CD14-positive monocyte (primary cell): ENCODE data around the gene REM1. TPM values are rescaled to one million over a fixed set of nuclear protein-coding genes. Genes with fewer than 3 reads are reported as not detected.

ENCODE experiments used
- DNase-seq, 3 donors: peaks; one replicate each; pipeline ENCODE4 v3.0.0-alpha.2; 2011 to 2022
- H2AFZ ChIP-seq: 2 replicates; pipeline ENCODE4 v1.6.0; 2012; ENCODE audit warnings: mild to moderate bottlenecking, low read depth, low read length, inconsistent platforms; ENCODE audit not compliant: insufficient read depth, poor library complexity, severe bottlenecking
- H3K27ac ChIP-seq, 2 donors: 1 replicate in 1 of 2; 2 replicates in 1 of 2; pipeline ENCODE4 v1.5.1; 2012 to 2013; ENCODE audit warnings: low read length in 2 of 2, control low read depth in 1 of 2, inconsistent platforms in 1 of 2, low read depth in 1 of 2, mild to moderate bottlenecking in 1 of 2
- H3K27me3 ChIP-seq, 2 donors: one replicate each; pipeline versions ENCODE4 v1.6.0 to v1.6.1; 2011 to 2013; ENCODE audit warnings: low read length in 2 of 2; ENCODE audit not compliant: control insufficient read depth in 2 of 2, insufficient read depth in 2 of 2
- H3K36me3 ChIP-seq, 2 donors: replicated peaks in 1 of 2; 1 replicate in 1 of 2; 2 replicates in 1 of 2; pipeline versions ENCODE4 v1.5.1 to v1.6.1; 2012 to 2013; ENCODE audit warnings: low read length in 2 of 2, control low read depth in 1 of 2, inconsistent platforms in 1 of 2, mild to moderate bottlenecking in 1 of 2; ENCODE audit not compliant: insufficient read depth in 2 of 2, control insufficient read depth in 1 of 2
- H3K4me1 ChIP-seq, 2 donors: 1 replicate in 1 of 2; 2 replicates in 1 of 2; pipeline versions ENCODE4 v1.5.1 to v1.6.1; 2012 to 2013; ENCODE audit warnings: low read length in 2 of 2, control low read depth in 1 of 2, inconsistent platforms in 1 of 2, mild to moderate bottlenecking in 1 of 2, moderate library complexity in 1 of 2; ENCODE audit not compliant: insufficient read depth in 2 of 2, control insufficient read depth in 1 of 2
- H3K4me2 ChIP-seq: replicated peaks from 2 replicates; pipeline ENCODE3; 2012; ENCODE audit warnings: low read length, moderate library complexity, mild to moderate bottlenecking; ENCODE audit not compliant: poor library complexity, severe bottlenecking; ENCODE audit errors: extremely low read depth
- H3K4me3 ChIP-seq, 3 experiments: fragments of 200-600 bp in 1 of 3; sonication (generic) in 1 of 3; replicated peaks in 1 of 3; 1 replicate in 2 of 3; 2 replicates in 1 of 3; pipeline ENCODE4 v1.5.1; 2011 to 2013; ENCODE audit warnings: low read length in 3 of 3, mild to moderate bottlenecking in 3 of 3, control low read depth in 2 of 3, low read depth in 2 of 3, inconsistent platforms in 1 of 3, moderate library complexity in 1 of 3
- H3K79me2 ChIP-seq: 2 replicates; pipeline ENCODE4 v1.6.0; 2012; ENCODE audit warnings: mild to moderate bottlenecking, control low read depth, inconsistent platforms, low read length, moderate library complexity; ENCODE audit not compliant: insufficient read depth
- H3K9ac ChIP-seq: 2 replicates; pipeline ENCODE4 v1.6.0; 2017; ENCODE audit warnings: low read length, mild to moderate bottlenecking; ENCODE audit not compliant: insufficient read depth, poor library complexity, severe bottlenecking
- H3K9me3 ChIP-seq, 2 donors: replicated peaks in 1 of 2; 1 replicate in 1 of 2; 2 replicates in 1 of 2; pipeline versions ENCODE4 v1.5.1 to v1.6.1; 2012 to 2013; ENCODE audit warnings: low read length in 2 of 2, control low read depth in 1 of 2; ENCODE audit not compliant: control insufficient read depth in 1 of 2, insufficient read depth in 1 of 2
- H4K20me1 ChIP-seq: 2 replicates; pipeline ENCODE4 v1.6.0; 2012; ENCODE audit warnings: mild to moderate bottlenecking, low read length, control low read depth, moderate library complexity; ENCODE audit not compliant: insufficient read depth
- H3K27ac Mint-ChIP-seq, 7 donors: one replicate each; pipeline ENCODE4 v1.8.0; 2020; ENCODE audit warnings: mild to moderate bottlenecking in 7 of 7, mixed read lengths in 7 of 7, moderate library complexity in 6 of 7, inconsistent platforms in 2 of 7
- H3K27me3 Mint-ChIP-seq, 3 donors: one replicate each; pipeline ENCODE4 v1.8.0; 2021 to 2022; ENCODE audit warnings: low read depth in 3 of 3, mild to moderate bottlenecking in 3 of 3, mixed read lengths in 3 of 3, moderate library complexity in 3 of 3, inconsistent platforms in 1 of 3
- H3K36me3 Mint-ChIP-seq, 2 donors: one replicate each; pipeline ENCODE4 v1.8.0; 2020; ENCODE audit warnings: mixed read lengths in 2 of 2, inconsistent platforms in 1 of 2, mild to moderate bottlenecking in 1 of 2
- H3K4me1 Mint-ChIP-seq: one replicate; pipeline ENCODE4 v1.8.0; 2020; ENCODE audit warnings: mild to moderate bottlenecking, mixed read lengths
- H3K4me3 Mint-ChIP-seq, 2 donors: one replicate each; pipeline ENCODE4 v1.8.0; 2020; ENCODE audit warnings: mild to moderate bottlenecking in 2 of 2, mixed read lengths in 2 of 2, moderate library complexity in 1 of 2
- H3K9me3 Mint-ChIP-seq, 7 donors: one replicate each; pipeline ENCODE4 v1.8.0; 2020 to 2022; ENCODE audit warnings: mixed read lengths in 7 of 7, mild to moderate bottlenecking in 6 of 7, moderate library complexity in 6 of 7, inconsistent platforms in 2 of 7
- CTCF ChIP-seq: fragments of 200-600 bp; IDR thresholded peaks from one replicate; pipeline ENCODE4 v1.8.0; 2022; ENCODE audit warnings: antibody characterized with exemption, mild to moderate bottlenecking
- WGBS: methylation state at CpG from one replicate; pipeline ENCODE4 v1.1.5; 2013; ENCODE audit warnings: missing lambda C conversion rate; ENCODE audit not compliant: insufficient coverage; 5-methylcytosine and 5-hydroxymethylcytosine counted together
- intact Hi-C, 2 donors: fragments of 100-400 bp; cut with micrococcal nuclease; formaldehyde crosslinking; loops; one replicate each; pipeline versions ENCODE4 v1.15.0 to v1.15.1; 2023
- polyA plus RNA-seq, 3 donors: library from polyadenylated mRNA; depleted of rRNA in 1 of 3; unstranded in 2 of 3; stranded (reverse) in 1 of 3; fragments of 300-500 nt in 2 of 3; fragments of >200 nt in 1 of 3; fragmentation: Illumina TruSeq in 2 of 3; gene quantifications; 1 replicate in 2 of 3; 2 replicates in 1 of 3; pipeline ENCODE4 v1.2.3, GENCODE V29; 2012 to 2021

REM1 gene
- polyA plus RNA-seq, 3 donors = not detected

GRCh38 chr20:31488115-31488514 lies 13.0 kb downstream of the REM1 start:
- no peak overlapping the region for H2AFZ ChIP-seq
- no peak overlapping the region for H3K4me2 ChIP-seq
- no peak for DNase-seq
- no peaks in the 10 kb centered on the region for H3K79me2 ChIP-seq
- H3K4me1 ChIP-seq = peaks cover 4 to 8% of the 10 kb centered on the region in 2 donors
- no peak for TF ChIP-seq CTCF
- no peaks in the 10 kb centered on the region for H3K36me3 ChIP-seq
- Mint-ChIP-seq H3K27me3 (peaks cover 32 to 46% (median 36%) of the 10 kb centered on the region in 3 donors), H3K9me3 (peaks cover 0 to 15% (median 5%) of the 10 kb centered on the region in 7 donors), H3K36me3 (no peaks in the 10 kb centered on the region), H3K27ac (no peak overlapping the region), H3K4me1 (peaks cover 11% of the 10 kb centered on the region), H3K4me3 (peak overlapping the region in 1 of 2 donors; percentile 12)
- no peak overlapping the region for H3K9ac ChIP-seq
- no peak overlapping the region for H3K4me3 ChIP-seq
- no peaks in the 10 kb centered on the region for H4K20me1 ChIP-seq
- H3K9me3 ChIP-seq = peaks cover 0 to 3% of the 10 kb centered on the region in 2 donors
- H3K27me3 ChIP-seq = peaks cover 13 to 27% of the 10 kb centered on the region in 2 donors
- intact Hi-C loops = no loop called here
- no peak overlapping the region for H3K27ac ChIP-seq
- WGBS = 94% methylated on average over 2 of the region's 2 CpGs

DNA sequence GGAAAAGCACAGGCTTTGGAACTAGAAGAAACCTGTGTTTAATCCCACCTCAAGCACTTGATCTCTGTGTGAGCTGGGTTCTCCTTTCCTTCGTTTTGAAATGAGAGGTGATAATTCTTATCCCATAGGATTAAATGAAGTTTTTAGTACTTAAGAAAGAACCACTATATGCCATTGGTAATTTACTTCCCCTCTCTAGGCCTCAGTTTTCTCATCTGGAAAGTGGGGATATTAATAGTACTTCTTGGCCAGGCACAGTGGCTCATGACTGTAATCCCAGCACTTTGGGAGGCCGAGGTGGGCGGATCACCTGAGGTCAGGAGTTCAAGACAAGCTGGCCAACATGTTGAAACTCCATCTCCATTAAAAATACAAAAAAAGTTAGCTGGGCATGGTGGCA lies 14.1 kb downstream of the REM1 start:
- Mint-ChIP-seq H3K4me1 (peaks cover 11% of the 10 kb centered on the region), H3K27me3 (peaks cover 31 to 39% (median 36%) of the 10 kb centered on the region in 3 donors), H3K27ac (no peak overlapping the region), H3K9me3 (peaks cover 0 to 9% (median 3%) of the 10 kb centered on the region in 7 donors), H3K36me3 (no peaks in the 10 kb centered on the region), H3K4me3 (no peak overlapping the region)
- no peak for DNase-seq
- Histone ChIP-seq H3K9me3 (peaks cover 0 to 3% of the 10 kb centered on the region in 2 donors), H3K36me3 (no peaks in the 10 kb centered on the region), H3K4me1 (peaks cover 4 to 8% of the 10 kb centered on the region in 2 donors), H4K20me1 (no peaks in the 10 kb centered on the region), H3K27ac (no peak overlapping the region), H3K4me2 (no peak overlapping the region), H2AFZ (no peak overlapping the region), H3K4me3 (no peak overlapping the region), H3K27me3 (peaks cover 13 to 27% of the 10 kb centered on the region in 2 donors), H3K9ac (no peak overlapping the region), H3K79me2 (no peaks in the 10 kb centered on the region)
- no peak for TF ChIP-seq CTCF
- intact Hi-C loops = no loop called here
- 100% methylated on average over 2 of the region's 3 CpGs for WGBS
